OCI-LY1 (cell line): ENCODE results near the gene KLF7.

Experiments used
- H2AFZ ChIP-seq: fragments of 200-600 bp; sonication (generic), shearing (Covaris generic); 2 replicates; pipeline ENCODE4 v1.6.0; 2014; ENCODE audit warnings: antibody characterized with exemption, mild to moderate bottlenecking, low read length
- H3F3A ChIP-seq: fragments of 200-600 bp; sonication (generic), shearing (Covaris generic); 2 replicates; pipeline ENCODE4 v1.6.0; 2014; ENCODE audit warnings: mild to moderate bottlenecking, antibody characterized with exemption, low read length, moderate library complexity; ENCODE audit not compliant: insufficient read depth
- H3K27ac ChIP-seq: fragments of 200-600 bp; sonication (generic); 2 replicates; pipeline ENCODE4 v1.5.1; 2014; ENCODE audit warnings: low read length, mixed run types, mild to moderate bottlenecking, low read depth; ENCODE audit not compliant: poor library complexity, severe bottlenecking
- H3K27me3 ChIP-seq: fragments of 200-600 bp; sonication (generic); 2 replicates; pipeline ENCODE4 v1.6.0; 2014; ENCODE audit warnings: antibody characterized with exemption, mild to moderate bottlenecking, low read length, moderate library complexity; ENCODE audit not compliant: insufficient read depth
- H3K36me3 ChIP-seq: fragments of 200-600 bp; sonication (generic); 2 replicates; pipeline ENCODE4 v1.6.1; 2014; ENCODE audit warnings: mild to moderate bottlenecking, antibody characterized with exemption, low read length, moderate library complexity, mixed read lengths; ENCODE audit not compliant: insufficient read depth
- H3K4me1 ChIP-seq: fragments of 200-600 bp; sonication (generic); 2 replicates; pipeline ENCODE4 v1.5.1; 2014; ENCODE audit warnings: mild to moderate bottlenecking, low read length, moderate library complexity; ENCODE audit not compliant: insufficient read depth, severe bottlenecking
- H3K4me2 ChIP-seq: fragments of 200-600 bp; sonication (generic), shearing (Covaris generic); 2 replicates; pipeline ENCODE4 v1.6.1; 2014; ENCODE audit warnings: low read length
- H3K4me3 ChIP-seq: fragments of 200-600 bp; sonication (generic); 2 replicates; pipeline ENCODE4 v1.5.1; 2014; ENCODE audit warnings: low read length, low read depth, mild to moderate bottlenecking, mixed read lengths; ENCODE audit not compliant: poor library complexity, severe bottlenecking
- H3K79me2 ChIP-seq: fragments of 200-600 bp; shearing (Covaris generic); 2 replicates; pipeline ENCODE4 v1.6.1; 2016; ENCODE audit warnings: mixed run types, low read length, mixed read lengths; ENCODE audit not compliant: insufficient read depth
- H3K9ac ChIP-seq: fragments of 200-600 bp; sonication (generic), shearing (Covaris generic); 2 replicates; pipeline ENCODE4 v1.6.1; 2014; ENCODE audit warnings: mild to moderate bottlenecking, low read length, mixed read lengths
- H3K9me2 ChIP-seq: fragments of 200-600 bp; sonication (generic), shearing (Covaris generic); 2 replicates; pipeline ENCODE4 v1.6.1; 2014; ENCODE audit warnings: low read depth, mild to moderate bottlenecking, low read length, mixed read lengths
- H3K9me3 ChIP-seq: fragments of 200-600 bp; shearing (Covaris generic); 2 replicates; pipeline ENCODE4 v1.6.1; 2014; ENCODE audit warnings: low read length, mixed read lengths
- H4K20me1 ChIP-seq: fragments of 200-600 bp; sonication (generic), shearing (Covaris generic); 2 replicates; pipeline ENCODE4 v1.6.0; 2016; ENCODE audit warnings: mild to moderate bottlenecking, low read length; ENCODE audit not compliant: insufficient read depth
- CTCF ChIP-seq: fragments of 200-600 bp; sonication (generic), shearing (Covaris generic); IDR thresholded peaks from 2 replicates; pipeline ENCODE4 v1.5.1; 2017; ENCODE audit warnings: mild to moderate bottlenecking, antibody characterized with exemption, low read length, moderate library complexity, mixed read lengths
- EZH2 ChIP-seq: fragments of 200-600 bp; sonication (generic), shearing (Covaris generic); IDR thresholded peaks from 2 replicates; pipeline ENCODE4 v1.8.0; 2017; ENCODE audit warnings: borderline replicate concordance, mixed run types, mild to moderate bottlenecking, antibody characterized with exemption, low read length, moderate library complexity, mixed read lengths

Gene KLF7

GRCh38 chr2:207142461-207142860 lies 23.3 kb downstream of the KLF7 start:
- Histone ChIP-seq H3K27me3 (no peaks in the 10 kb centered on the region), H4K20me1 (no peaks in the 10 kb centered on the region), H2AFZ (no peak overlapping the region), H3K27ac (no peak overlapping the region), H3K4me1 (no peaks in the 10 kb centered on the region), H3K4me2 (no peak overlapping the region), H3K79me2 (no peaks in the 10 kb centered on the region), H3K9ac (no peak overlapping the region), H3K36me3 (no peaks in the 10 kb centered on the region), H3K9me2 (no peaks in the 10 kb centered on the region), H3K4me3 (no peak overlapping the region), H3F3A (no peaks in the 10 kb centered on the region), H3K9me3 (no peaks in the 10 kb centered on the region)
- TF ChIP-seq EZH2 (no peak), CTCF (no peak)

- no peaks in the 10 kb centered on the region for H3K27me3 ChIP-seq
- no peaks in the 10 kb centered on the region for H3F3A ChIP-seq
- no peaks in the 10 kb centered on the region for H3K4me1 ChIP-seq
- no peak overlapping the region for H3K27ac ChIP-seq
- no peaks in the 10 kb centered on the region for H4K20me1 ChIP-seq
- no peak for TF ChIP-seq EZH2
- TF ChIP-seq CTCF, result no peak
- H2AFZ ChIP-seq, result no peak overlapping the region
- H3K9me3 ChIP-seq, result no peaks in the 10 kb centered on the region
- H3K79me2 ChIP-seq, result no peaks in the 10 kb centered on the region
- H3K36me3 ChIP-seq, result no peaks in the 10 kb centered on the region
- no peak overlapping the region for H3K4me2 ChIP-seq
- H3K4me3 ChIP-seq, result no peak overlapping the region
- H3K9ac ChIP-seq, result no peak overlapping the region
- no peaks in the 10 kb centered on the region for H3K9me2 ChIP-seq
Measured at GRCh38 chr2:207141386-207141785, 24.4 kb downstream of the KLF7 start.

GRCh38 chr2:207140265-207140664 lies 25.5 kb downstream of the KLF7 start:
- Histone ChIP-seq H3K4me2 (no peak overlapping the region), H3K27me3 (no peaks in the 10 kb centered on the region), H3K79me2 (no peaks in the 10 kb centered on the region), H3K4me3 (no peak overlapping the region), H3K9ac (no peak overlapping the region), H3F3A (no peaks in the 10 kb centered on the region), H2AFZ (no peak overlapping the region), H4K20me1 (no peaks in the 10 kb centered on the region), H3K4me1 (no peaks in the 10 kb centered on the region), H3K27ac (no peak overlapping the region), H3K9me2 (no peaks in the 10 kb centered on the region), H3K36me3 (no peaks in the 10 kb centered on the region), H3K9me3 (no peaks in the 10 kb centered on the region)
- TF ChIP-seq CTCF (no peak), EZH2 (no peak)
